D341Med (cell line): ENCODE measurements around the gene ST6GAL1.
"Not testable (repeated sequence)": the region's sequence is repeated elsewhere in the genome, so short reads cannot be mapped to it uniquely, and the experiment has no call there.

Experiments used
- DNase-seq: peaks from one replicate; pipeline ENCODE4 v3.0.0; 2012; ENCODE audit warnings: low spot score

Gene ST6GAL1

GRCh38 chr3:187046033-187046432, 115.7 kb downstream of the ST6GAL1 start:
- DNase-seq = no peak

- no peak for DNase-seq
Observed at GRCh38 chr3:187049462-187050101, 119.3 kb downstream of the ST6GAL1 start.

- no peak for DNase-seq
Observed at GRCh38 chr3:187051066-187051465, 120.7 kb downstream of the ST6GAL1 start.

- DNase-seq = no peak
Observed at GRCh38 chr3:187051724-187052366, 121.5 kb downstream of the ST6GAL1 start.

- DNase-seq = not testable (repeated sequence)
Observed at GRCh38 chr3:187052427-187052826, 122.1 kb downstream of the ST6GAL1 start.

- DNase-seq = not testable (repeated sequence)
Observed at GRCh38 chr3:187054433-187054832, 124.1 kb downstream of the ST6GAL1 start.

- DNase-seq = not testable (repeated sequence)
Observed at GRCh38 chr3:187057803-187058202, 127.5 kb downstream of the ST6GAL1 start.

GRCh38 chr3:187061748-187062147, 131.4 kb downstream of the ST6GAL1 start:
- no peak for DNase-seq

GRCh38 chr3:187062526-187063177, 132.3 kb downstream of the ST6GAL1 start:
- DNase-seq = no peak

- no peak for DNase-seq
Observed at GRCh38 chr3:187063286-187064121, 133.2 kb downstream of the ST6GAL1 start.

GRCh38 chr3:187064210-187065115, 134.1 kb downstream of the ST6GAL1 start:
- no peak for DNase-seq

GRCh38 chr3:187066228-187066995, 136.1 kb downstream of the ST6GAL1 start:
- DNase-seq = peak; percentile 78

- DNase-seq = no peak
Observed at GRCh38 chr3:187068787-187069186, 138.5 kb downstream of the ST6GAL1 start.

GRCh38 chr3:187069857-187070516, 139.7 kb downstream of the ST6GAL1 start:
- DNase-seq = no peak

GRCh38 chr3:187072102-187072501, 141.8 kb downstream of the ST6GAL1 start:
- DNase-seq = no peak

- no peak for DNase-seq
Observed at GRCh38 chr3:187072511-187072910, 142.2 kb downstream of the ST6GAL1 start.

- DNase-seq = no peak
Observed at GRCh38 chr3:187073581-187074098, 143.3 kb downstream of the ST6GAL1 start.

- no peak for DNase-seq
Observed at GRCh38 chr3:187074846-187075245, 144.5 kb downstream of the ST6GAL1 start.

GRCh38 chr3:187076297-187076696, 146.0 kb downstream of the ST6GAL1 start:
- no peak for DNase-seq

- DNase-seq = no peak
Observed at GRCh38 chr3:187077085-187077484, 146.8 kb downstream of the ST6GAL1 start.
